Measurements from ENCODE around the gene CCDC85C. TPM values are rescaled to one million over a fixed set of nuclear protein-coding genes. Genes with fewer than 3 reads are reported as not detected.

CCDC85C gene
- total and polyA plus RNA-seq, 10 of the 15 experiments (the other 5 are each of a cell fraction or from before 2014, with no cell fraction given), result 0.03 to 3.6 (median 1.1) TPM

DNA sequence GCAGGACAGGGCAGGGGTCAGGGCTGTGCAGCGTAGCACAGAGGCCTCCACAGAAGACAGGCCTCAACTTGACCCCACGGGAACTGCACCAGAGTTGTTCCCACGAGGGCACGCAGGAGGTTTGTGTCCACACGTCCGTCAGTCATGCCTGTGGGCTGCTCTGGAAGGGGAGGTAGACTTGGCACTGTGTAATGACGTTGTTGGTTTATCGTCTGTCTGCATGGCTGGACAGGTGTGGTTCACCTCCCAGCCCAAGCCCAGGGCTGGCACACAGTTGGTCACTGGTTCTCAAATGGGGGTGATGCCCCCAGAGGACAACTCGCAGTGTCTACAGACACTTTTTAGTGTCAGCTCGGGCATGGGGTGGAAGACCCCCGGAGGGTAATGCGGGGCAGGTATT is 77.0 kb downstream of the CCDC85C start:
- ChIA-PET POLR2A (no interaction called here), SMC1A (ENCODE audit: uncharacterized antibody, unreplicated experiment) (interaction anchor here (1.4 kb wide), 1 partner anchor 17 kb away, joined by 3 read pairs; no protein-coding TSS in a partner anchor), RAD21 (ENCODE audit: unreplicated experiment) (no interaction called here), CTCF (no interaction called here)
- no peak for DNase-seq (ENCODE audit: low read depth, low spot score)
- H3K4me3 ChIP-seq, result no peak overlapping the region
- H3K4me2 ChIP-seq (ENCODE audit: control insufficient read depth, insufficient read depth), result no peak overlapping the region
- H3K9me3 ChIP-seq (replicated peaks; ENCODE audit: control insufficient read depth, insufficient read depth, low read length), result no peaks in the 10 kb centered on the region
- H2AFZ ChIP-seq (ENCODE audit: control insufficient read depth, low read depth, low read length), result no peak overlapping the region
- in situ Hi-C loops (cut with MboI) (loop anchor here (5.0 kb wide), 1 partner anchor 355 kb away; no protein-coding TSS in a partner anchor), intact Hi-C loops (cut with micrococcal nuclease; ENCODE audit: unreplicated experiment) (no loop called here)
- no peaks in the 10 kb centered on the region for H3K36me3 ChIP-seq (ENCODE audit: control insufficient read depth in 2 of 2, insufficient read depth in 2 of 2, low read length in 1 of 2)
- no peak overlapping the region for H3K9ac ChIP-seq (ENCODE audit: control insufficient read depth, insufficient read depth, low read length)
- no peaks in the 10 kb centered on the region for H3K27me3 ChIP-seq (replicated peaks in 1 of 2; ENCODE audit: control insufficient read depth in 2 of 2, insufficient read depth in 2 of 2, low read length in 1 of 2)
- FAIRE-seq, result no peak
- H4K20me1 ChIP-seq (ENCODE audit: control insufficient read depth, insufficient read depth), result no peaks in the 10 kb centered on the region
- TF ChIP-seq KAT2A (conservative IDR thresholded peaks at IDR 0.05; ENCODE audit: control insufficient read depth, low read depth, low read length) (no peak), SMC3 (IDR thresholded peaks at IDR 0.05; ENCODE audit: borderline replicate concordance, low read length) (no peak), BCL3 (IDR thresholded peaks at IDR 0.05; ENCODE audit: borderline replicate concordance, insufficient read depth, low read depth, low read length, poor library complexity, severe bottlenecking) (no peak), ZNF687 (IDR thresholded peaks at IDR 0.05) (no peak), SMARCA5 (IDR thresholded peaks at IDR 0.05) (no peak), CHD2 (IDR thresholded peaks at IDR 0.05; ENCODE audit: borderline replicate concordance, low read depth, low read length) (no peak), KLF5 (IDR thresholded peaks at IDR 0.05; ENCODE audit: partially characterized antibody) (no peak), ZBED1 (IDR thresholded peaks at IDR 0.05; ENCODE audit: borderline replicate concordance) (no peak), ZSCAN29 (IDR thresholded peaks at IDR 0.05) (no peak), PAX8 (IDR thresholded peaks at IDR 0.05) (no peak), ZNF217 (IDR thresholded peaks at IDR 0.05) (no peak), ETV6 (conservative IDR thresholded peaks at IDR 0.05 in 1 of 2, IDR thresholded peaks at IDR 0.05 in 1 of 2; ENCODE audit: borderline replicate concordance in 1 of 2, low read depth in 1 of 2) (no peak), MYC (IDR thresholded peaks at IDR 0.05; ENCODE audit: insufficient read depth, insufficient read length, insufficient replicate concordance, low read length, severe bottlenecking) (no peak), CREM (IDR thresholded peaks at IDR 0.05; ENCODE audit: low read depth) (no peak), SUPT20H (IDR thresholded peaks at IDR 0.05; ENCODE audit: borderline replicate concordance, control insufficient read depth, low read depth, low read length) (no peak), FOXK2 (IDR thresholded peaks at IDR 0.05) (no peak)
- 22% methylated on average over 12 of the region's 12 CpGs for WGBS (ENCODE audit: insufficient coverage, insufficient replicate concordance, low lambda C conversion rate, missing lambda C conversion rate)
- no TSS peak for BruUV-seq (replicated peaks)
- no peak overlapping the region for H3K27ac ChIP-seq (ENCODE audit: control insufficient read depth, insufficient read depth)
- no peaks in the 10 kb centered on the region for H3K4me1 ChIP-seq (ENCODE audit: control insufficient read depth, insufficient read depth, low read length)
- H3K79me2 ChIP-seq (ENCODE audit: control insufficient read depth, insufficient read depth, low read length), result no peaks in the 10 kb centered on the region
- no peak for ATAC-seq

All from GM12878 (cell line).